Muscle layer of duodenum (tissue), 2 donors: ENCODE data around the gene SPATA21.
"Not testable (repeated sequence)": the region's sequence is repeated elsewhere in the genome, so short reads cannot be mapped to it uniquely, and the experiment has no call there.

ENCODE experiments used
- H3K27ac ChIP-seq: one replicate; pipeline ENCODE4 v1.7.0; 2013; ENCODE audit warnings: mild to moderate bottlenecking, low read length
- H3K27me3 ChIP-seq: one replicate; pipeline ENCODE4 v1.7.0; 2013; ENCODE audit warnings: low read depth, mild to moderate bottlenecking, control low read depth, low read length
- H3K36me3 ChIP-seq, 2 donors: one replicate each; pipeline ENCODE4 v1.7.0; 2013; ENCODE audit warnings: low read length in 2 of 2, control low read depth in 1 of 2, mild to moderate bottlenecking in 1 of 2; ENCODE audit not compliant: insufficient read depth in 2 of 2, control insufficient read depth in 1 of 2
- H3K4me1 ChIP-seq, 2 donors: one replicate each; pipeline ENCODE4 v1.7.0; 2013; ENCODE audit warnings: low read length in 2 of 2, mild to moderate bottlenecking in 2 of 2, control low read depth in 1 of 2, moderate library complexity in 1 of 2; ENCODE audit not compliant: insufficient read depth in 2 of 2, control insufficient read depth in 1 of 2
- H3K4me3 ChIP-seq, 2 donors: one replicate each; pipeline ENCODE4 v1.7.0; 2013; ENCODE audit warnings: low read length in 2 of 2, low read depth in 1 of 2, mild to moderate bottlenecking in 1 of 2
- H3K9me3 ChIP-seq, 2 donors: one replicate each; pipeline ENCODE4 v1.7.0; 2013; ENCODE audit warnings: low read length in 2 of 2, control low read depth in 1 of 2, mild to moderate bottlenecking in 1 of 2; ENCODE audit not compliant: control insufficient read depth in 1 of 2
- donor health status: healthy.

Gene SPATA21

GRCh38 chr1:16474166-16474800 lies 37.1 kb upstream of the SPATA21 start:
- no peaks in the 10 kb centered on the region for H3K27me3 ChIP-seq
- no peak overlapping the region for H3K4me3 ChIP-seq

GRCh38 chr1:16468558-16468957 lies 31.3 kb upstream of the SPATA21 start:
- Histone ChIP-seq H3K4me1 (no peaks in the 10 kb centered on the region), H3K27me3 (no peaks in the 10 kb centered on the region), H3K36me3 (peaks cover 9 to 15% of the 10 kb centered on the region in 2 donors), H3K9me3 (no peaks in the 10 kb centered on the region), H3K27ac (no peak overlapping the region), H3K4me3 (no peak overlapping the region)

More at GRCh38 chr1:16474166-16474800, 37.1 kb upstream of the SPATA21 start:
- H3K27ac ChIP-seq: no peak overlapping the region
- H3K9me3 ChIP-seq: no peaks in the 10 kb centered on the region
- no peaks in the 10 kb centered on the region for H3K4me1 ChIP-seq
- H3K36me3 ChIP-seq: peaks cover 14 to 56% of the 10 kb centered on the region in 2 donors

- Histone ChIP-seq H3K27me3 (no peaks in the 10 kb centered on the region), H3K9me3 (no peaks in the 10 kb centered on the region), H3K27ac (no peak overlapping the region), H3K4me1 (no peaks in the 10 kb centered on the region), H3K4me3 (no peak overlapping the region), H3K36me3 (peaks cover 8 to 18% of the 10 kb centered on the region in 2 donors)
Measured at GRCh38 chr1:16464917-16465625, 27.8 kb upstream of the SPATA21 start.

GRCh38 chr1:16462773-16463330 lies 25.6 kb upstream of the SPATA21 start:
- peaks cover 23 to 31% of the 10 kb centered on the region in 2 donors for H3K36me3 ChIP-seq
- H3K4me3 ChIP-seq: no peak overlapping the region
- H3K4me1 ChIP-seq: no peaks in the 10 kb centered on the region
- no peaks in the 10 kb centered on the region for H3K9me3 ChIP-seq
- no peaks in the 10 kb centered on the region for H3K27me3 ChIP-seq
- H3K27ac ChIP-seq: no peak overlapping the region

GRCh38 chr1:16461681-16462080 lies 24.5 kb upstream of the SPATA21 start:
- H3K9me3 ChIP-seq: no peaks in the 10 kb centered on the region
- peaks cover 24 to 35% of the 10 kb centered on the region in 2 donors for H3K36me3 ChIP-seq
- H3K4me1 ChIP-seq: no peaks in the 10 kb centered on the region
- H3K4me3 ChIP-seq: no peak overlapping the region
- H3K27ac ChIP-seq: no peak overlapping the region
- H3K27me3 ChIP-seq: no peaks in the 10 kb centered on the region

GRCh38 chr1:16459352-16459925 lies 22.2 kb upstream of the SPATA21 start:
- H3K9me3 ChIP-seq: no peaks in the 10 kb centered on the region
- H3K27ac ChIP-seq: no peak overlapping the region
- no peaks in the 10 kb centered on the region for H3K27me3 ChIP-seq
- H3K4me3 ChIP-seq: no peak overlapping the region
- H3K36me3 ChIP-seq: peaks cover 40 to 50% of the 10 kb centered on the region in 2 donors
- H3K4me1 ChIP-seq: no peaks in the 10 kb centered on the region

- H3K36me3 ChIP-seq: peaks cover 40 to 50% of the 10 kb centered on the region in 2 donors
- H3K4me3 ChIP-seq: no peak overlapping the region
- H3K27ac ChIP-seq: no peak overlapping the region
- H3K27me3 ChIP-seq: no peaks in the 10 kb centered on the region
- no peaks in the 10 kb centered on the region for H3K9me3 ChIP-seq
- H3K4me1 ChIP-seq: no peaks in the 10 kb centered on the region
Measured at GRCh38 chr1:16458831-16459230, 21.6 kb upstream of the SPATA21 start.

- H3K36me3 ChIP-seq: peaks cover 49 to 62% of the 10 kb centered on the region in 2 donors
- not testable (repeated sequence) for H3K4me1 ChIP-seq
Measured at GRCh38 chr1:16456151-16456550, 18.9 kb upstream of the SPATA21 start.

GRCh38 chr1:16454909-16455308 lies 17.7 kb upstream of the SPATA21 start:
- H3K36me3 ChIP-seq: peaks cover 50 to 74% of the 10 kb centered on the region in 2 donors
- H3K27me3 ChIP-seq, H3K27ac ChIP-seq, H3K4me3 ChIP-seq, H3K4me1 ChIP-seq, H3K9me3 ChIP-seq: not testable (repeated sequence)

More at GRCh38 chr1:16456151-16456550, 18.9 kb upstream of the SPATA21 start:
- H3K27me3 ChIP-seq, H3K4me3 ChIP-seq, H3K9me3 ChIP-seq, H3K27ac ChIP-seq: not testable (repeated sequence)

GRCh38 chr1:16451841-16452528 lies 14.8 kb upstream of the SPATA21 start:
- Histone ChIP-seq H3K4me1 (no peaks in the 10 kb centered on the region), H3K9me3 (no peaks in the 10 kb centered on the region), H3K27ac (no peak overlapping the region), H3K27me3 (no peaks in the 10 kb centered on the region), H3K36me3 (peaks cover 63 to 83% of the 10 kb centered on the region in 2 donors), H3K4me3 (no peak overlapping the region)
